Stomach (tissue), 9 donors: Measurements from ENCODE around the gene ITLN1. TPM values are rescaled to one million over a fixed set of nuclear protein-coding genes. Genes with fewer than 3 reads are reported as not detected.
A peak's percentile ranks its signal among the peaks of the same experiment; 100 is the strongest.
"Not testable (repeated sequence)": the region's sequence is repeated elsewhere in the genome, so short reads cannot be mapped to it uniquely, and the experiment has no call there.

Experiments used
- DNase-seq, 2 donors: peaks; one replicate each; pipeline versions ENCODE4 v3.0.0 to v3.0.0-alpha.2; 2013 to 2019
- H3K27ac ChIP-seq, 5 donors: fragments of 200-600 bp in 4 of 5; sonication (generic) in 4 of 5; one replicate each; pipeline ENCODE4 v1.5.1; 2013 to 2019; ENCODE audit warnings: mild to moderate bottlenecking in 1 of 5, moderate library complexity in 1 of 5
- H3K27me3 ChIP-seq, 3 donors: fragments of 200-600 bp; sonication (generic); one replicate each; pipeline ENCODE4 v1.5.1; 2017 to 2019; ENCODE audit warnings: mixed run types in 1 of 3
- H3K36me3 ChIP-seq, 4 donors: fragments of 200-600 bp; sonication (generic); 1 replicate in 3 of 4; 2 replicates in 1 of 4; pipeline ENCODE4 v1.5.1; 2016 to 2019
- H3K4me1 ChIP-seq, 4 donors: fragments of 200-600 bp; sonication (generic); one replicate each; pipeline ENCODE4 v1.5.1; 2016 to 2019
- H3K4me3 ChIP-seq, 4 donors: fragments of 200-600 bp; sonication (generic) in 3 of 4; one replicate each; pipeline ENCODE4 v1.5.1; 2016 to 2019; ENCODE audit warnings: mild to moderate bottlenecking in 1 of 4
- H3K9me3 ChIP-seq, 4 donors: fragments of 200-600 bp; sonication (generic); one replicate each; pipeline ENCODE4 v1.5.1; 2016 to 2019
- CTCF ChIP-seq, 7 experiments: fragments of 450-650 bp in 4 of 7; fragments of 200-600 bp in 3 of 7; sonication (generic) in 3 of 7; IDR thresholded peaks; one replicate each; pipeline ENCODE4 v1.5.1; 2016 to 2019; ENCODE audit warnings: antibody characterized with exemption in 7 of 7, control low read depth in 2 of 7, mild to moderate bottlenecking in 1 of 7
- EP300 ChIP-seq: sonication (generic); formaldehyde crosslinking; IDR thresholded peaks from one replicate; pipeline ENCODE4 v1.6.1; 2017; ENCODE audit warnings: antibody characterized with exemption
- POLR2A ChIP-seq, 4 donors: fragments of 450-650 bp; IDR thresholded peaks; one replicate each; pipeline ENCODE4 v1.6.1; 2016; ENCODE audit warnings: antibody characterized with exemption in 4 of 4, control low read depth in 2 of 4, mild to moderate bottlenecking in 1 of 4, moderate library complexity in 1 of 4
- POLR2AphosphoS5 ChIP-seq, 3 donors: sonication (generic); formaldehyde crosslinking; IDR thresholded peaks; one replicate each; pipeline ENCODE4 v1.6.1; 2016; ENCODE audit warnings: antibody characterized with exemption in 3 of 3
- WGBS, 5 donors: extraction: QIAGEN DNeasy Blood & Tissue Kit in 3 of 5; methylation state at CpG; one replicate each; pipeline versions ENCODE4 v1.1.5 to v1.1.7; 2013 to 2018; 5-methylcytosine and 5-hydroxymethylcytosine counted together
- intact Hi-C: fragments of 100-400 bp; cut with DNase I; formaldehyde crosslinking; loops from one replicate; pipeline ENCODE4 v1.15.1; 2023; ENCODE audit warnings: low total_unique reads
- polyA plus RNA-seq, 3 donors: library from polyadenylated mRNA; stranded (reverse); fragments of 200-250 nt; gene quantifications; one replicate each; pipeline ENCODE4 v1.2.3, GENCODE V29; 2013
- total RNA-seq, 5 donors: library from RNA; depleted of rRNA; stranded (reverse); fragments of >200 nt; gene quantifications; one replicate each; pipeline versions ENCODE4 v1.1.0 to v1.2.3, GENCODE V29; 2014 to 2016
- donor health status: healthy with polysubstance abuse.
- donor health status: Bipolar disorder and iron deficiency.
- donor health status: healthy.

ITLN1 gene
- total and polyA plus RNA-seq, 8 donors: 1.2 to 241 (median 10.1) TPM; not detected in 1

GRCh38 chr1:160916666-160917065 lies 31.7 kb upstream of the ITLN1 start:
- no peak for DNase-seq

GRCh38 chr1:160913229-160913628 lies 28.2 kb upstream of the ITLN1 start:
- H3K36me3 ChIP-seq, H3K27ac ChIP-seq, H3K4me3 ChIP-seq, H3K27me3 ChIP-seq, H3K9me3 ChIP-seq, intact Hi-C loops, DNase-seq: not testable (repeated sequence)
- 62 to 83% (median 73%) methylated on average over 5 to 6 of the region's 6 CpGs for WGBS, 5 donors
- H3K4me1 ChIP-seq: peaks cover 0 to 29% (median 17%) of the 10 kb centered on the region in 4 donors

More at GRCh38 chr1:160916666-160917065, 31.7 kb upstream of the ITLN1 start:
- TF ChIP-seq CTCF (IDR thresholded peaks at IDR 0.05) (no peak), EP300 (no peak), POLR2AphosphoS5 (IDR thresholded peaks at IDR 0.05) (no peak), POLR2A (IDR thresholded peaks at IDR 0.05) (no peak)
- H3K9me3 ChIP-seq: peaks cover 0 to 7% (median 0%) of the 10 kb centered on the region in 4 donors
- H3K4me1 ChIP-seq: peaks cover 0 to 10% (median 8%) of the 10 kb centered on the region in 4 donors
- intact Hi-C loops: no loop called here
- H3K27me3 ChIP-seq: no peaks in the 10 kb centered on the region
- no peak overlapping the region for H3K27ac ChIP-seq
- no peak overlapping the region for H3K4me3 ChIP-seq
- 68 to 79% (median 78%) methylated on average over 2 of the region's 2 CpGs for WGBS, 5 donors
- H3K36me3 ChIP-seq: no peaks in the 10 kb centered on the region

GRCh38 chr1:160911925-160912324 lies 26.9 kb upstream of the ITLN1 start:
- Histone ChIP-seq H3K4me3 (no peak overlapping the region), H3K4me1 (peaks cover 0 to 42% (median 20%) of the 10 kb centered on the region in 4 donors), H3K36me3 (no peaks in the 10 kb centered on the region), H3K9me3 (no peaks in the 10 kb centered on the region), H3K27ac (peak overlapping the region; percentile 62 to 78 (median 69)), H3K27me3 (no peaks in the 10 kb centered on the region)
- intact Hi-C loops: no loop called here
- DNase-seq: no peak
- WGBS, 5 donors: 9 to 36% (median 25%) methylated on average over 2 of the region's 2 CpGs
- no peak for TF ChIP-seq POLR2A (IDR thresholded peaks at IDR 0.05)
- TF ChIP-seq EP300: no peak
- TF ChIP-seq CTCF (IDR thresholded peaks at IDR 0.05): no peak

GRCh38 chr1:160911441-160911840 lies 26.5 kb upstream of the ITLN1 start:
- H3K4me1 ChIP-seq: peaks cover 0 to 47% (median 23%) of the 10 kb centered on the region in 4 donors
- peak; percentile 59 to 85 for DNase-seq
- H3K9me3 ChIP-seq: no peaks in the 10 kb centered on the region
- H3K36me3 ChIP-seq: no peaks in the 10 kb centered on the region
- intact Hi-C loops: no loop called here
- H3K27ac ChIP-seq: peak overlapping the region; percentile 62 to 78 (median 71)
- H3K27me3 ChIP-seq: no peaks in the 10 kb centered on the region
- 13 to 26% (median 20%) methylated on average over 7 of the region's 7 CpGs for WGBS, 5 donors
- TF ChIP-seq POLR2AphosphoS5 (IDR thresholded peaks at IDR 0.05): peak; percentile 22 to 95 (median 84)
- no peak for TF ChIP-seq CTCF (IDR thresholded peaks at IDR 0.05)
- no peak overlapping the region for H3K4me3 ChIP-seq

- H3K4me3 ChIP-seq: no peak overlapping the region
- WGBS, 5 donors: 47 to 69% (median 57%) methylated on average over 6 of the region's 6 CpGs
- peak; percentile 34 to 45 for DNase-seq
- intact Hi-C loops: no loop called here
- H3K9me3 ChIP-seq: no peaks in the 10 kb centered on the region
- H3K4me1 ChIP-seq: peaks cover 0 to 58% (median 31%) of the 10 kb centered on the region in 4 donors
- no peaks in the 10 kb centered on the region for H3K27me3 ChIP-seq
- TF ChIP-seq POLR2A (IDR thresholded peaks at IDR 0.05) (no peak), POLR2AphosphoS5 (IDR thresholded peaks at IDR 0.05) (no peak), EP300 (no peak), CTCF (IDR thresholded peaks at IDR 0.05) (no peak)
- peak overlapping the region; percentile 62 to 78 (median 71) for H3K27ac ChIP-seq
- no peaks in the 10 kb centered on the region for H3K36me3 ChIP-seq
Measured at GRCh38 chr1:160910170-160910750, 25.3 kb upstream of the ITLN1 start.
